ENCODE results near the gene KAT6B.

DNA sequence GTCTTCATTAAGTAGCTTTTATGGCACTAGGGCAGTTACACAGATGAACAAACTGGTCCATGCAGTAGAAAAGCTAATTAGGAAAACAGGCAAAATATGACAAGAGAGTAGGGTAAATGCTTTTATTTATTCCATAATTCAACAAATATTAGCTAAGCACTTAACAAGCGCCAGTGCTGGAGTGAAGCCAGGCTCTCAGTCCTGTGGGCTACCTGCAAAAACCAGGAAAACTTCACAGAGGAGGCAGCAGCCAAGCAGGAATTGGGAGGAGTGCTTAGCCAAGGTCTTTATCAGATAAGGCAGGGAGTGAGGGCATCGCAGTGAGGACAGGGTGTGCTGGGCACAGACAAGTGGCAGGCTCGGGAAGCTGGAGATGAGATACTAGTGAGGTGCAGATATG is 4.9 kb upstream of the KAT6B start:
- TF ChIP-seq, protein P1, sequence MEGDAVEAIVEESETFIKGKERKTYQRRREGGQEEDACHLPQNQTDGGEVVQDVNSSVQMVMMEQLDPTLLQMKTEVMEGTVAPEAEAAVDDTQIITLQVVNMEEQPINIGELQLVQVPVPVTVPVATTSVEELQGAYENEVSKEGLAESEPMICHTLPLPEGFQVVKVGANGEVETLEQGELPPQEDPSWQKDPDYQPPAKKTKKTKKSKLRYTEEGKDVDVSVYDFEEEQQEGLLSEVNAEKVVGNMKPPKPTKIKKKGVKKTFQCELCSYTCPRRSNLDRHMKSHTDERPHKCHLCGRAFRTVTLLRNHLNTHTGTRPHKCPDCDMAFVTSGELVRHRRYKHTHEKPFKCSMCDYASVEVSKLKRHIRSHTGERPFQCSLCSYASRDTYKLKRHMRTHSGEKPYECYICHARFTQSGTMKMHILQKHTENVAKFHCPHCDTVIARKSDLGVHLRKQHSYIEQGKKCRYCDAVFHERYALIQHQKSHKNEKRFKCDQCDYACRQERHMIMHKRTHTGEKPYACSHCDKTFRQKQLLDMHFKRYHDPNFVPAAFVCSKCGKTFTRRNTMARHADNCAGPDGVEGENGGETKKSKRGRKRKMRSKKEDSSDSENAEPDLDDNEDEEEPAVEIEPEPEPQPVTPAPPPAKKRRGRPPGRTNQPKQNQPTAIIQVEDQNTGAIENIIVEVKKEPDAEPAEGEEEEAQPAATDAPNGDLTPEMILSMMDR (IDR thresholded peaks at IDR 0.05; ENCODE audit: control extremely low read depth in 1 of 3, insufficient read depth in 1 of 3, low read depth in 1 of 3, low read length in 3 of 3): no peak
- TF ChIP-seq POLR2A (IDR thresholded peaks at IDR 0.05; ENCODE audit: control extremely low read depth in 1 of 2, low read depth in 2 of 2, low read length in 2 of 2) (no peak), HDAC2 (IDR thresholded peaks at IDR 0.05; ENCODE audit: borderline replicate concordance in 1 of 2, low read depth in 2 of 2, low read length in 2 of 2) (no peak), MAFK (IDR thresholded peaks at IDR 0.05; ENCODE audit: low read depth, low read length) (no peak), SUZ12 (IDR thresholded peaks at IDR 0.05; ENCODE audit: low read length) (no peak), KDM5A (IDR thresholded peaks at IDR 0.05; ENCODE audit: low read length) (no peak), EZH2 (IDR thresholded peaks at IDR 0.05; ENCODE audit: low read depth, low read length, severe bottlenecking) (no peak), CEBPB (IDR thresholded peaks at IDR 0.05; ENCODE audit: low read depth, low read length) (no peak)

All from H1 (cell line).